ENCODE results near the gene TPRN. TPM values are rescaled to one million over a fixed set of nuclear protein-coding genes. Genes with fewer than 3 reads are reported as not detected.

Gene TPRN
- polyA plus RNA-seq, 1 of the 3 experiments (the other 2 are of a cell fraction): 5.2 TPM

GRCh38 chr9:137188490-137189296 lies 11.8 kb downstream of the TPRN start, which contains the start of the genes ANAPC2 and SSNA1 (continued):
- TF ChIP-seq FOSL2 (IDR thresholded peaks at IDR 0.05; ENCODE audit: borderline replicate concordance, low read depth): no peak
- TF ChIP-seq POLR2AphosphoS5 (IDR thresholded peaks at IDR 0.05; ENCODE audit: low read depth, low read length): peak; percentile 87
- TF ChIP-seq, protein P1, sequence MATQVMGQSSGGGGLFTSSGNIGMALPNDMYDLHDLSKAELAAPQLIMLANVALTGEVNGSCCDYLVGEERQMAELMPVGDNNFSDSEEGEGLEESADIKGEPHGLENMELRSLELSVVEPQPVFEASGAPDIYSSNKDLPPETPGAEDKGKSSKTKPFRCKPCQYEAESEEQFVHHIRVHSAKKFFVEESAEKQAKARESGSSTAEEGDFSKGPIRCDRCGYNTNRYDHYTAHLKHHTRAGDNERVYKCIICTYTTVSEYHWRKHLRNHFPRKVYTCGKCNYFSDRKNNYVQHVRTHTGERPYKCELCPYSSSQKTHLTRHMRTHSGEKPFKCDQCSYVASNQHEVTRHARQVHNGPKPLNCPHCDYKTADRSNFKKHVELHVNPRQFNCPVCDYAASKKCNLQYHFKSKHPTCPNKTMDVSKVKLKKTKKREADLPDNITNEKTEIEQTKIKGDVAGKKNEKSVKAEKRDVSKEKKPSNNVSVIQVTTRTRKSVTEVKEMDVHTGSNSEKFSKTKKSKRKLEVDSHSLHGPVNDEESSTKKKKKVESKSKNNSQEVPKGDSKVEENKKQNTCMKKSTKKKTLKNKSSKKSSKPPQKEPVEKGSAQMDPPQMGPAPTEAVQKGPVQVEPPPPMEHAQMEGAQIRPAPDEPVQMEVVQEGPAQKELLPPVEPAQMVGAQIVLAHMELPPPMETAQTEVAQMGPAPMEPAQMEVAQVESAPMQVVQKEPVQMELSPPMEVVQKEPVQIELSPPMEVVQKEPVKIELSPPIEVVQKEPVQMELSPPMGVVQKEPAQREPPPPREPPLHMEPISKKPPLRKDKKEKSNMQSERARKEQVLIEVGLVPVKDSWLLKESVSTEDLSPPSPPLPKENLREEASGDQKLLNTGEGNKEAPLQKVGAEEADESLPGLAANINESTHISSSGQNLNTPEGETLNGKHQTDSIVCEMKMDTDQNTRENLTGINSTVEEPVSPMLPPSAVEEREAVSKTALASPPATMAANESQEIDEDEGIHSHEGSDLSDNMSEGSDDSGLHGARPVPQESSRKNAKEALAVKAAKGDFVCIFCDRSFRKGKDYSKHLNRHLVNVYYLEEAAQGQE (IDR thresholded peaks at IDR 0.05; ENCODE audit: low read depth, low read length): peak; percentile 68
- TF ChIP-seq FOXJ3 (CRISPR knock-in tag; IDR thresholded peaks at IDR 0.05): 0 out of 2 replicates have a peak, but pooled peaks have one; percentile 40
- TF ChIP-seq RFX5 (IDR thresholded peaks at IDR 0.05; ENCODE audit: low read length): no peak
- TF ChIP-seq CTCF (IDR thresholded peaks at IDR 0.05): peak; percentile 47

DNA sequence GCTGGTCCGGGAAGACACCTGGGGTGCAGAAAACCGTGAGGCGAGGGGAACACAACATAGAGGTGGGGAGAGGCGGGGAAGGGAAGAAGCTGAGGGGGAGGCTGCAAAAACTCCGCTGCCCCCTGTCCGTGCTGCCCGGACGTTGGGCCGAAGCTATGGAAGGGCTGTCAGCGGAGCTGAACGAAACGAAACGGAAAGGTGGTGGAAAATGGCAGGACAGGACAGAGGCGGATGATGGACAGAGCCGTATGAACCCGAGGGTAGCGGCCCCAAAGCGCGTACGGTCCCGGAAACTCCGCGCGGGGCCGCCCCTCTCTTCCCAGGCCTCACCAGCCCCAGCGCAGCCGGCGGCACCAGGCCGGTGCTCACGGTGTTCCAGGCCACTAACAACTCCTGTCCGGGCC lies 12.5 kb downstream of the TPRN start:
- Histone ChIP-seq H3K9ac (peak overlapping the region; percentile 85), H4K20me1 (ENCODE audit: insufficient read depth) (peaks cover 27% of the 10 kb centered on the region), H3K27me3 (ENCODE audit: insufficient read depth) (no peaks in the 10 kb centered on the region), H3K4me1 (ENCODE audit: control insufficient read depth in 1 of 2, insufficient read depth in 2 of 2, low read depth in 1 of 2, low read length in 1 of 2) (peaks cover 12 to 34% of the 10 kb centered on the region in 2 experiments; a peak in 3 of 4 replicates), H3K79me2 (ENCODE audit: insufficient read depth) (peaks cover 57% of the 10 kb centered on the region), H3K9me3 (no peaks in the 10 kb centered on the region), H3K27ac (ENCODE audit: low read depth in 2 of 2, low read length in 1 of 2) (peak overlapping the region; percentile 57 to 91; a peak in 2 of 4 replicates), H3K36me3 (replicated peaks in 1 of 2; ENCODE audit: control insufficient read depth in 1 of 2, insufficient read depth in 2 of 2, low read length in 1 of 2) (peaks cover 3 to 47% of the 10 kb centered on the region in 2 experiments), H3F3A (replicated peaks; ENCODE audit: insufficient read depth) (peaks cover 16% of the 10 kb centered on the region), H3K4me2 (peak overlapping the region; percentile 99), H3K4me3 (ENCODE audit: low read depth in 2 of 2, low read length in 1 of 2) (peak overlapping the region; percentile 71 to 84), H2AFZ (ENCODE audit: low read depth) (0 out of 2 replicates have a peak overlapping the region, but pooled peaks have one; percentile 65), H3K9me2 (no peaks in the 10 kb centered on the region)
- under 1% methylated on average over 16 of the region's 31 CpGs for WGBS (ENCODE audit: low lambda C conversion rate)
- DNase-seq: no peak
- no peak for TF ChIP-seq RFX5 (IDR thresholded peaks at IDR 0.05; ENCODE audit: low read length)
- no peak for TF ChIP-seq MAX (IDR thresholded peaks at IDR 0.05; ENCODE audit: low read depth)
- TF ChIP-seq EZH2phosphoT487 (IDR thresholded peaks at IDR 0.05; ENCODE audit: borderline replicate concordance, low read depth): no peak
- no peak for TF ChIP-seq EP300 (IDR thresholded peaks at IDR 0.05; ENCODE audit: borderline replicate concordance in 1 of 2, low read depth in 1 of 2, low read length in 1 of 2)
- TF ChIP-seq POLR2AphosphoS5 (IDR thresholded peaks at IDR 0.05; ENCODE audit: low read depth, low read length): no peak
- no peak for TF ChIP-seq GATA2 (CRISPR knock-in tag; IDR thresholded peaks at IDR 0.05)
- no peak for TF ChIP-seq TEAD4 (IDR thresholded peaks at IDR 0.05; ENCODE audit: borderline replicate concordance, insufficient read depth)
- TF ChIP-seq RXRA (IDR thresholded peaks at IDR 0.05; ENCODE audit: borderline replicate concordance, low read depth): no peak
- no peak for TF ChIP-seq SMC3 (IDR thresholded peaks at IDR 0.05; ENCODE audit: low read depth, low read length)
- TF ChIP-seq GABPA (IDR thresholded peaks at IDR 0.05; ENCODE audit: low read depth): no peak
- no peak for TF ChIP-seq FOXJ3 (CRISPR knock-in tag; IDR thresholded peaks at IDR 0.05)
- TF ChIP-seq SIN3A (IDR thresholded peaks at IDR 0.05; ENCODE audit: borderline replicate concordance, low read depth, low read length): no peak
- TF ChIP-seq, protein P2, sequence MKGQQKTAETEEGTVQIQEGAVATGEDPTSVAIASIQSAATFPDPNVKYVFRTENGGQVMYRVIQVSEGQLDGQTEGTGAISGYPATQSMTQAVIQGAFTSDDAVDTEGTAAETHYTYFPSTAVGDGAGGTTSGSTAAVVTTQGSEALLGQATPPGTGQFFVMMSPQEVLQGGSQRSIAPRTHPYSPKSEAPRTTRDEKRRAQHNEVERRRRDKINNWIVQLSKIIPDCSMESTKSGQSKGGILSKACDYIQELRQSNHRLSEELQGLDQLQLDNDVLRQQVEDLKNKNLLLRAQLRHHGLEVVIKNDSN (IDR thresholded peaks at IDR 0.05; ENCODE audit: borderline replicate concordance, low read depth): no peak
- ChIA-PET POLR2A (interaction anchor here (1.2 to 2.7 kb wide), 4 partner anchors 11 to 34 kb away, joined by 3 to 20 read pairs (median 4); partner anchors contain the start of genes LRRC26 and RNF208), CTCF (interaction anchor here (1.0 to 3.5 kb wide), 12 partner anchors 10 to 65 kb away, joined by 3 to 24 read pairs (median 5); partner anchors contain the start of genes CYSRT1, LRRC26, RNF224 and TMEM210)
